Measurements from ENCODE around the gene KIAA1586. TPM values are rescaled to one million over a fixed set of nuclear protein-coding genes. Genes with fewer than 3 reads are reported as not detected.
"Not testable (repeated sequence)": the region's sequence is repeated elsewhere in the genome, so short reads cannot be mapped to it uniquely, and the experiment has no call there.

The KIAA1586 gene, protein sequence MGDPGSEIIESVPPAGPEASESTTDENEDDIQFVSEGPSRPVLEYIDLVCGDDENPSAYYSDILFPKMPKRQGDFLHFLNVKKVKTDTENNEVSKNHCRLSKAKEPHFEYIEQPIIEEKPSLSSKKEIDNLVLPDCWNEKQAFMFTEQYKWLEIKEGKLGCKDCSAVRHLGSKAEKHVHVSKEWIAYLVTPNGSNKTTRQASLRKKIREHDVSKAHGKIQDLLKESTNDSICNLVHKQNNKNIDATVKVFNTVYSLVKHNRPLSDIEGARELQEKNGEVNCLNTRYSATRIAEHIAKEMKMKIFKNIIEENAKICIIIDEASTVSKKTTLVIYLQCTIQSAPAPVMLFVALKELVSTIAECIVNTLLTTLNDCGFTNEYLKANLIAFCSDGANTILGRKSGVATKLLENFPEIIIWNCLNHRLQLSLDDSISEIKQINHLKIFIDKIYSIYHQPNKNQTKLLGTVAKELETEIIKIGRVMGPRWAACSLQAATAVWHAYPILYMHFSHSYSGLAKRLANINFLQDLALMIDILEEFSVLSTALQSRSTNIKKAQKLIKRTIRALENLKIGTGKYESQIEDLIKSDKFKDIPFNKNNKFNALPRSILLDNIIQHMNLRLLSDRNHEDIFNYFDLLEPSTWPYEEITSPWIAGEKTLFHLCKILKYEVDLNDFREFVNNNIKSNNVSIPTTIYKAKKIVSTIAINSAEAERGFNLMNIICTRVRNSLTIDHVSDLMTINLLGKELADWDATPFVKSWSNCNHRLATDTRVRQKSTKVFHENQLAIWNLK
- 10 to 100 TPM in 11 of 12 donors, not detected in 1; 10.8 to 38.7 (median 16.1) TPM for polyA plus RNA-seq (ENCODE audit: insufficient read length in 12 of 12)
- long read RNA-seq, donor 1, transcript KIAA1586-201 (4 exons, 2,933 nt): major isoform, 6 of 10 reads
- long read RNA-seq, donor 1, partial matches to known transcripts: 0 of 10 reads
- long read RNA-seq, donor 1, other reads (novel, unspliced or antisense): 0 of 10 reads
- long read RNA-seq, donor 2, transcript KIAA1586-201 (4 exons, 2,933 nt): major isoform, 6 of 18 reads
- long read RNA-seq, donor 2, partial matches to known transcripts: 12 of 18 reads
- long read RNA-seq, donor 2, other reads (novel, unspliced or antisense): 0 of 18 reads
- long read RNA-seq, donor 3, partial matches to known transcripts: 0 of 3 reads
- long read RNA-seq, donor 3, other reads (novel, unspliced or antisense): 0 of 3 reads
- long read RNA-seq, donor 4, partial matches to known transcripts: 0 of 4 reads
- long read RNA-seq, donor 4, other reads (novel, unspliced or antisense): 0 of 4 reads
- long read RNA-seq, donor 5, transcript KIAA1586-201 (4 exons, 2,933 nt): major isoform, 7 of 8 reads
- long read RNA-seq, donor 5, partial matches to known transcripts: 0 of 8 reads
- long read RNA-seq, donor 5, other reads (novel, unspliced or antisense): 0 of 8 reads
- long read RNA-seq, donor 6, transcript KIAA1586-201 (4 exons, 2,933 nt): major isoform, 7 of 8 reads
- long read RNA-seq, donor 6, partial matches to known transcripts: 0 of 8 reads
- long read RNA-seq, donor 6, other reads (novel, unspliced or antisense): 0 of 8 reads
- long read RNA-seq, donor 7, transcript KIAA1586-201 (4 exons, 2,933 nt): major isoform, 5 of 5 reads
- long read RNA-seq, donor 7, partial matches to known transcripts: 0 of 5 reads
- long read RNA-seq, donor 7, other reads (novel, unspliced or antisense): 0 of 5 reads
- long read RNA-seq, donor 8, transcript KIAA1586-201 (4 exons, 2,933 nt): major isoform, 9 of 11 reads
- long read RNA-seq, donor 8, partial matches to known transcripts: 0 of 11 reads
- long read RNA-seq, donor 8, other reads (novel, unspliced or antisense): 0 of 11 reads
- long read RNA-seq, donor 9, partial matches to known transcripts: 0 of 2 reads
- long read RNA-seq, donor 9, other reads (novel, unspliced or antisense): 0 of 2 reads
- long read RNA-seq, donor 10, transcript KIAA1586-201 (4 exons, 2,933 nt): major isoform, 9 of 26 reads
- long read RNA-seq, donor 10, partial matches to known transcripts: 17 of 26 reads
- long read RNA-seq, donor 10, other reads (novel, unspliced or antisense): 0 of 26 reads
- long read RNA-seq, donor 11, transcript KIAA1586-201 (4 exons, 2,933 nt): major isoform, 10 of 11 reads
- long read RNA-seq, donor 11, partial matches to known transcripts: 0 of 11 reads
- long read RNA-seq, donor 11, other reads (novel, unspliced or antisense): 0 of 11 reads

- peak; percentile 93 for DNase-seq
These were observed at the start of gene KIAA1586 for GRCh38 chr6:57046332-57047256. Gene KIAA1586, plus strand, starts transcription at chr6:57046693. Its CDS starts 63 bp downstream, at chr6:57046756.

DNA sequence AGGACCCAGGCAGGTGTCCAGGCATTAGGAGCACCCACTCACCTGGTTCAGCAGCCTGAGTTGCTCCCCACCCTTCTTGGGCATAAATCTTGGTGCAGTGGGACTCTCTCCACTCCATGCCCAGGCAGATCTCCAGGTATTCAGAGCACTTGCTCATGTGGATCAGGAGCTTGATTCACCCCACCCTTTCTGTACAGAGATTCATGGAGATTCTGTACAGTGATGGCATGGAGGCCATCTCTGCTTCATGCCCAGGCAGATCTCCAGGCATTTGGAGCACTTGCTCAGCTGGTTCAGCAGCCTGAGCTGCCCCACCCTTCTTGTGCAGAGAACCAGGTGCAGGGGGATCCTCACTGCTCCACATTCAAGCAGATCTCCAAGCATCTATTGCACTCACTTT is 47.4 kb upstream of the KIAA1586 start:
- DNase-seq: no peak

GRCh38 chr6:56999748-57000147 is 46.7 kb upstream of the KIAA1586 start:
- DNase-seq: not testable (repeated sequence)

DNA sequence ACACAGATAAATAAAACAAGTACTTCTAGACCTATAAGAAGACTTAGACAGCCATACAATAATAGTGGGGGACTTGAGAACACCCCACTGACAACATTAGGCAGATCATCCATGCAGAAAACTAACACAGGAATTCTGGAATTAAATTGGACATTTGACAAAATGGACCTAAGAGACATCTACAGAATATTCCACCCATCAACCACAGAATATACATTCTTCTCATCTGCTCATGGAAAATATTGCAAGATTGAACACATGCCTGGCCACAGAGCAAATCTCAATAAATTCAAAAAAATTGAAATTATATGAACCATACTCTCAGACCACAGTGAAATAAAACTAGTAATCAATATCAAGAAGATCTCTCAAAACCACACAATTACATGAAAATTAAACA is 44.3 kb upstream of the KIAA1586 start:
- DNase-seq: no peak

- DNase-seq: no peak
These were observed 42.2 kb upstream of the KIAA1586 start for GRCh38 chr6:57004292-57004691.

GRCh38 chr6:57006101-57006500 is 40.4 kb upstream of the KIAA1586 start:
- no peak for DNase-seq

- DNase-seq: not testable (repeated sequence)
These were observed 38.4 kb upstream of the KIAA1586 start for GRCh38 chr6:57008069-57008468.

GRCh38 chr6:57013521-57013926 is 33.0 kb upstream of the KIAA1586 start:
- no peak for DNase-seq

- DNase-seq: no peak
These were observed 29.4 kb upstream of the KIAA1586 start for GRCh38 chr6:57017069-57017468.

DNA sequence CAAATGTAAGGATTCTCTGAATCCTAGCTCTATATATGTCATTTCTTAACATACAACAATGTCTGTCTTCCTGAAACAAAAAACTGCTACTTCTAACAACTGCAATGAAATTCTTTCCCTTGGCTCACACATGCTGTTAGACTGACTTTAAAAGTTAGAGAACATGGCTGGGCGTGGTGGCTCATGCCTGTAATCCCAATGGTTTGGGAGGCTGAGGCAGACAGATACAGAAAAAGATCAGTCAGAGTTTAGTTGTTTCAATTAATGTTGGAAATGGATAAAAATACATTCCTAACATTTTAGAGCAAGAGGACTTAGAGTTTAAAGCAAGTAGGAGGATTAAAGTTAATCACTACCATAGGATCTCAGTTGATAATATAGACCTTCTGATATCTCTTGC is 28.7 kb upstream of the KIAA1586 start:
- no peak for DNase-seq

DNA sequence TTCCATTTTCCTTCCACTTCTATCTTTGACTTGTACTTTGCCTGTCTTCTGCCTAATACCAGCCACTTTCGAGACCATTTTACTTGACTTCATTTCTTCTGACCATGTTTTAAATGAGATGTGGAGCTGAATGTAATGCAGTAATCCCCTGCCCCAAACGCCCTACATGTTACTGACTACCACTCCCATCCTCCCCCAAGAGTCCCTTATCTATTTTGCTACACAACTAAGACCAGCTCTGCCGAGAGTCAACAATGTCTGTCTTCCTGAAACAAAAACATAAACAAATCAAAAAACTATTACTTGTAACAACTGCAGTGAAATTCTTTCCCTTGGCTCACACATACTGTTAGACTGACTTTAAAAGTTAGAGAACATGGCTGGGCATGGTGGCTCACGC is 27.1 kb upstream of the KIAA1586 start:
- DNase-seq: no peak

- DNase-seq: peak; percentile 8
These were observed 25.3 kb upstream of the KIAA1586 start for GRCh38 chr6:57021086-57021720.

- DNase-seq: no peak
These were observed 22.2 kb upstream of the KIAA1586 start for GRCh38 chr6:57024321-57024720.

GRCh38 chr6:57024775-57025174 is 21.7 kb upstream of the KIAA1586 start:
- DNase-seq: no peak

DNA sequence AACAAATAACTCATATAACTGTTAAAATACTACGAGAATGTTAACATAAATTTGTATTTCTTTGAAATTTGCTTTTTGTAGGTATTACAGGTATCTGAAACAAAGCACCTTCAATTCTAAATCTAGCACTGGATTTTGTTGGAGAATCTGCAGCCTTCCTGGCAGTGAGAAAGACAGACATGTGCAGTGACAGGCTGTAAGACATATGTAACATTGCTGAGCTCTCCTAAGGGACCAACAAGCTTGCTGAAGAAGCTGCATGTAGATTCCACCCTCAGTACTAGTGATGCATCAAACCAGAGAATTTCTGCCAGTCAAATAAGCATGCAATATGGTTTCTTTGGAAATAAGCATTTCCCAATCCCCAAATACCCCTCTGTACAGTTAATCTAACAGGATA is 20.5 kb upstream of the KIAA1586 start:
- DNase-seq: no peak

- no peak for DNase-seq
These were observed 19.2 kb upstream of the KIAA1586 start for GRCh38 chr6:57027301-57027700.

DNA sequence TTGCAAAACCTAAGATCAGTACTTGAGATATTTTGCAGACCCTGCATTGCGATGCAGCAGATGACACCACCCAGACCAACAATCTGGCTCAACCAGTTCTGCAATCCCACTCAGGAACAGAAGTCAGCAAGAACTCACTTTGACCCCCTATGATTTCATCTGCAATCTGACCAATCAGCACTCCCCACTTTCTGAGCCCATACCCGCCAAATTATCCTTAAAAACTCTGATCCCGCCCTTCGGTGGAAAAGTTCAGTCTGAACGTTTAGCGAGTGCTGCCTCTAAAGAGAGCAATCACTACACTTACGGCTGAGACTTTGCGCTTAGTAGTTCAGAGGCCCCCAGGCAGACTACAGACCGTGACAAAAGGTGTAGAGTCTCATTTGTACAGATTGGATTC is 17.3 kb upstream of the KIAA1586 start:
- DNase-seq: no peak

DNA sequence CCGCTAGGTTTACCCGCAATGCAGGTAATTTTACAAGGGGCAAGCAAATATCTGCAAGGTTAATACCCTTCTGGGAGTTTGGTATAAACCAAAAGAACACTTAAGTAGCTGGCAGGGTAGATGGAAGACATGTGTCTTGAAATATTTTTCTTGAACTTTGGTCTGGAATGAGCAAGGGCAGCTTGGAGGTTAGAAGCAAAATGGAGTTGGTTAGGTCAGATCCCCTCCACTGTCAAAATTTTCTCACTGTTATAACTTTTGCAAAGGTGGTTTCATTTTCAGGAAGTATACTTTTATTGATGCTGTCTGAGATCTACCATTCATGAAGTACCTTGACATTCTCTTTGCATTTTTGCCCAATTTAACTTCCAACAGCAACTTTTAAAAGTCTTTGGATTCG is 13.3 kb upstream of the KIAA1586 start:
- DNase-seq: no peak

All from muscle of arm (tissue), 14 donors.